ENCODE measurements around the gene MST1. TPM values are rescaled to one million over a fixed set of nuclear protein-coding genes. Genes with fewer than 3 reads are reported as not detected.

Gene MST1
- total RNA-seq, 4 donors from 2014 or later = 11.7 to 23.7 (median 17.0) TPM

DNA sequence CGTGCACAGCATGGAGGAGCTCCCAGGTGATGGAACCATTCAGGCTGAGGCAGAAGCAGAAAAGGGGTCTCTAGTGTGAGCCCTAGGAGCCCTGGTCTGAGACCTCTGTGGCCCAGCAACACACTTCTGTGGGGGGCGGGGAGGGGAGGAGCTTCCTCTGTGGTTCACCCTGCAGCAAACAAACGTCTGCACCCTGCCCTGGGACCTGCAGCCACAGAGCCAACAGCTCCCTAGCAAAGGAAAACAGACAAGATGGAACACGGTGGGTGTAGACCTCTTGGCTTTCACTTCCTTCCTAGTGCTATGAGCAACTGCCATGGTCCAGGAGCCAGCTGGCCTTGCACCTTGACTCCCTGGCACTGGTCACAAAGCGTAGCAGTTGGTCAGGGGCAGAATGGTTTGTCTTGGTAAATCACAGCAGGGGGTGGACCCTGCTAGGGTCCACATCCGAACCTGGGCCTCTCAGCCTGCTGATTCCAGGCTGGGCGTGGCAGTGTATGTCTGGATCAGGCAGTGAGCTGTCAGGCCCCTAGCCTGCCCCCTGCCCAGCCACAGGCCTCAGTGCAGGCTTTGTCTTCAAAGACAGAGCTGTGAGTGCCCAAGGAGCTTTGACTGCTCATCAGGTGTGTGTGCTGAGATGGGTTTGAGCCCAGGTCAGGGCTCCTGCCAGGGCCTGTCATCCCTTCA, 23.5 kb upstream of the MST1 start:
- TF ChIP-seq, protein P1, sequence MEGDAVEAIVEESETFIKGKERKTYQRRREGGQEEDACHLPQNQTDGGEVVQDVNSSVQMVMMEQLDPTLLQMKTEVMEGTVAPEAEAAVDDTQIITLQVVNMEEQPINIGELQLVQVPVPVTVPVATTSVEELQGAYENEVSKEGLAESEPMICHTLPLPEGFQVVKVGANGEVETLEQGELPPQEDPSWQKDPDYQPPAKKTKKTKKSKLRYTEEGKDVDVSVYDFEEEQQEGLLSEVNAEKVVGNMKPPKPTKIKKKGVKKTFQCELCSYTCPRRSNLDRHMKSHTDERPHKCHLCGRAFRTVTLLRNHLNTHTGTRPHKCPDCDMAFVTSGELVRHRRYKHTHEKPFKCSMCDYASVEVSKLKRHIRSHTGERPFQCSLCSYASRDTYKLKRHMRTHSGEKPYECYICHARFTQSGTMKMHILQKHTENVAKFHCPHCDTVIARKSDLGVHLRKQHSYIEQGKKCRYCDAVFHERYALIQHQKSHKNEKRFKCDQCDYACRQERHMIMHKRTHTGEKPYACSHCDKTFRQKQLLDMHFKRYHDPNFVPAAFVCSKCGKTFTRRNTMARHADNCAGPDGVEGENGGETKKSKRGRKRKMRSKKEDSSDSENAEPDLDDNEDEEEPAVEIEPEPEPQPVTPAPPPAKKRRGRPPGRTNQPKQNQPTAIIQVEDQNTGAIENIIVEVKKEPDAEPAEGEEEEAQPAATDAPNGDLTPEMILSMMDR (IDR thresholded peaks at IDR 0.05) = no peak
- TF ChIP-seq POLR2A (IDR thresholded peaks at IDR 0.05) (no peak), EP300 (IDR thresholded peaks at IDR 0.05) (no peak)
- Histone ChIP-seq H3K9me3 (no peaks in the 10 kb centered on the region), H3K27ac (no peak overlapping the region), H3K4me1 (no peaks in the 10 kb centered on the region), H3K27me3 (no peaks in the 10 kb centered on the region), H3K4me3 (no peak overlapping the region), H3K36me3 (peaks cover 0 to 88% (median 0%) of the 10 kb centered on the region in 3 donors)
- DNase-seq (ENCODE audit: low spot score in 2 of 2) = no peak
- 59 to 65% methylated on average over 5 to 6 of the region's 7 CpGs for WGBS, 2 donors

DNA sequence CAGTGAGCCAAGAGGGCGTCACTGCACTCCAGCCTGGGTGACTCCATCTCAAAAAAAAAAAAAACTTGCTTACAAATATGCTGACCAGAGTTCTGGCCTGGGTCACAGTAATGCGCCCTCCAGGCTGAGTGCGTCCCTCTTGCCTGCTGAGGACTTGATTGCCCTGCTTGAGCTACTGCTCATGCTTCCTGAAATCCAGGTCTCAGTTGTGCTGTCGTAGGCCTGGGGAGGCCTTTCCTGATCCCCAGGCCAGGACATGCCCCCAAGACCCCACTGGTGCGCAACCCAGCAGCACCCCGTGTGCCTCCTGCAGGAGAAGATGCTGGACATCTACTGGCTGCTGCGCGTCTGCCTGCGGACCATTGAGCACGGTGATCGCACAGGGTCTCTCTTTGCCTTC, 22.9 kb upstream of the MST1 start:
- no peaks in the 10 kb centered on the region for H3K9me3 ChIP-seq
- no peak for DNase-seq (ENCODE audit: low spot score in 2 of 2)
- H3K4me3 ChIP-seq = no peak overlapping the region
- no peak overlapping the region for H3K27ac ChIP-seq
- no peaks in the 10 kb centered on the region for H3K4me1 ChIP-seq
- H3K36me3 ChIP-seq = peaks cover 0 to 88% (median 0%) of the 10 kb centered on the region in 3 donors
- no peaks in the 10 kb centered on the region for H3K27me3 ChIP-seq
- WGBS, 2 donors = 83 to 96% methylated on average over 7 to 11 of the region's 11 CpGs
- TF ChIP-seq POLR2A (IDR thresholded peaks at IDR 0.05) = no peak
- TF ChIP-seq EP300 (IDR thresholded peaks at IDR 0.05) = no peak
- TF ChIP-seq, protein P1 (IDR thresholded peaks at IDR 0.05) = no peak

- WGBS, 2 donors = 93 to 96% methylated on average over 4 to 5 of the region's 5 CpGs
- H3K9me3 ChIP-seq = no peaks in the 10 kb centered on the region
- no peak overlapping the region for H3K27ac ChIP-seq
- no peak for DNase-seq (ENCODE audit: low spot score in 2 of 2)
- H3K27me3 ChIP-seq = no peaks in the 10 kb centered on the region
- TF ChIP-seq POLR2A (IDR thresholded peaks at IDR 0.05) (no peak), EP300 (IDR thresholded peaks at IDR 0.05) (no peak)
- TF ChIP-seq, protein P1 (IDR thresholded peaks at IDR 0.05) = no peak
- peaks cover 0 to 88% (median 0%) of the 10 kb centered on the region in 3 donors for H3K36me3 ChIP-seq
- H3K4me3 ChIP-seq = no peak overlapping the region
- no peaks in the 10 kb centered on the region for H3K4me1 ChIP-seq
Observed at GRCh38 chr3:49711489-49711888, 22.2 kb upstream of the MST1 start.

GRCh38 chr3:49709852-49710251, 20.6 kb upstream of the MST1 start:
- no peak for TF ChIP-seq POLR2A (IDR thresholded peaks at IDR 0.05)
- TF ChIP-seq, protein P1 (IDR thresholded peaks at IDR 0.05) = no peak
- no peak for TF ChIP-seq EP300 (IDR thresholded peaks at IDR 0.05)
- no peaks in the 10 kb centered on the region for H3K27me3 ChIP-seq
- DNase-seq (ENCODE audit: low spot score in 2 of 2) = no peak
- no peak overlapping the region for H3K27ac ChIP-seq
- WGBS, 2 donors = 92 to 96% methylated on average over 8 of the region's 8 CpGs
- no peaks in the 10 kb centered on the region for H3K9me3 ChIP-seq
- peaks cover 0 to 88% (median 0%) of the 10 kb centered on the region in 3 donors for H3K36me3 ChIP-seq
- H3K4me3 ChIP-seq = no peak overlapping the region
- no peaks in the 10 kb centered on the region for H3K4me1 ChIP-seq

- Histone ChIP-seq H3K4me1 (peaks cover 0 to 5% (median 0%) of the 10 kb centered on the region in 4 donors), H3K9me3 (no peaks in the 10 kb centered on the region), H3K4me3 (no peak overlapping the region), H3K27me3 (no peaks in the 10 kb centered on the region), H3K27ac (no peak overlapping the region), H3K36me3 (peaks cover 0 to 88% (median 4%) of the 10 kb centered on the region in 3 donors)
- DNase-seq (ENCODE audit: low spot score in 2 of 2) = no peak
- 70 to 71% methylated on average over 4 of the region's 4 CpGs for WGBS, 2 donors
- no peak for TF ChIP-seq POLR2A (IDR thresholded peaks at IDR 0.05)
- TF ChIP-seq EP300 (IDR thresholded peaks at IDR 0.05) = no peak
- TF ChIP-seq, protein P1 (IDR thresholded peaks at IDR 0.05) = no peak
Observed at GRCh38 chr3:49707113-49707480, 17.8 kb upstream of the MST1 start.
